ENCODE results near the gene PPP1R1B. TPM values are rescaled to one million over a fixed set of nuclear protein-coding genes. Genes with fewer than 3 reads are reported as not detected.

PPP1R1B gene
- total RNA-seq, 1 donor from 2014 or later, result not detected

GRCh38 chr17:39604911-39605491, 21.8 kb upstream of the PPP1R1B start:
- no peak overlapping the region for H3K4me3 Mint-ChIP-seq
- peaks cover 7% of the 10 kb centered on the region for H3K4me1 Mint-ChIP-seq
- H3K9me3 Mint-ChIP-seq, result peaks cover 5% of the 10 kb centered on the region
- Histone ChIP-seq H4K20me1 (ENCODE audit: low read depth) (peaks cover 93% of the 10 kb centered on the region), H3K27ac (no peak overlapping the region), H3K9me3 (ENCODE audit: low read depth) (no peaks in the 10 kb centered on the region), H3K4me3 (no peak overlapping the region), H3K79me2 (ENCODE audit: low read depth) (no peaks in the 10 kb centered on the region), H3K27me3 (peaks cover 100% of the 10 kb centered on the region), H3K4me1 (peaks cover 23% of the 10 kb centered on the region), H3K36me3 (no peaks in the 10 kb centered on the region), H3F3A (ENCODE audit: low read depth) (peaks cover 26% of the 10 kb centered on the region), H2AFZ (replicated peaks) (no peak overlapping the region), H3K9ac (no peak overlapping the region), H3K4me2 (peak overlapping the region; percentile 81)
- TF ChIP-seq EZH2phosphoT487 (IDR thresholded peaks at IDR 0.05) (peak; percentile 96), EZH2 (IDR thresholded peaks at IDR 0.05) (peak; percentile 97), CTCF (IDR thresholded peaks at IDR 0.05) (no peak)
- no peak for DNase-seq (ENCODE audit: low spot score)
- peaks cover 83% of the 10 kb centered on the region for H3K27me3 Mint-ChIP-seq (ENCODE audit: insufficient read depth, low read depth)
- no peak overlapping the region for H3K27ac Mint-ChIP-seq
- no peaks in the 10 kb centered on the region for H3K36me3 Mint-ChIP-seq

GRCh38 chr17:39605492-39606433, 21.0 kb upstream of the PPP1R1B start:
- peak; percentile 95 for TF ChIP-seq EZH2phosphoT487 (IDR thresholded peaks at IDR 0.05)
- peak; percentile 90 for TF ChIP-seq EZH2 (IDR thresholded peaks at IDR 0.05)
- TF ChIP-seq CTCF (IDR thresholded peaks at IDR 0.05), result no peak
- Histone ChIP-seq H3K4me2 (peak overlapping the region; percentile 81), H3K4me3 (peak overlapping the region; percentile 41), H3F3A (ENCODE audit: low read depth) (peaks cover 26% of the 10 kb centered on the region), H3K9ac (no peak overlapping the region), H3K27ac (no peak overlapping the region), H3K36me3 (no peaks in the 10 kb centered on the region), H3K27me3 (peaks cover 100% of the 10 kb centered on the region), H4K20me1 (ENCODE audit: low read depth) (peaks cover 85% of the 10 kb centered on the region), H3K79me2 (ENCODE audit: low read depth) (no peaks in the 10 kb centered on the region), H2AFZ (replicated peaks) (no peak overlapping the region), H3K9me3 (ENCODE audit: low read depth) (no peaks in the 10 kb centered on the region), H3K4me1 (peaks cover 23% of the 10 kb centered on the region)
- Mint-ChIP-seq H3K27ac (no peak overlapping the region), H3K4me3 (no peak overlapping the region), H3K4me1 (peaks cover 7% of the 10 kb centered on the region), H3K9me3 (peaks cover 5% of the 10 kb centered on the region), H3K27me3 (ENCODE audit: insufficient read depth, low read depth) (peaks cover 79% of the 10 kb centered on the region), H3K36me3 (no peaks in the 10 kb centered on the region)
- peak; percentile 79 for DNase-seq (ENCODE audit: low spot score)

- H3K27me3 ChIP-seq, result peaks cover 100% of the 10 kb centered on the region
- H3K27ac ChIP-seq, result no peak overlapping the region
- H3F3A ChIP-seq (ENCODE audit: low read depth), result peaks cover 26% of the 10 kb centered on the region
- no peak overlapping the region for H3K9ac ChIP-seq
- peaks cover 23% of the 10 kb centered on the region for H3K4me1 ChIP-seq
- no peaks in the 10 kb centered on the region for H3K9me3 ChIP-seq (ENCODE audit: low read depth)
- H3K4me3 ChIP-seq, result peak overlapping the region; percentile 41
- peaks cover 7% of the 10 kb centered on the region for H3K4me1 Mint-ChIP-seq
- H3K9me3 Mint-ChIP-seq, result peaks cover 3% of the 10 kb centered on the region
- H3K4me2 ChIP-seq, result peak overlapping the region; percentile 81
- TF ChIP-seq CTCF (IDR thresholded peaks at IDR 0.05) (no peak), EZH2phosphoT487 (IDR thresholded peaks at IDR 0.05) (peak; percentile 94), EZH2 (IDR thresholded peaks at IDR 0.05) (peak; percentile 97)
- no peaks in the 10 kb centered on the region for H3K36me3 ChIP-seq
- H3K4me3 Mint-ChIP-seq, result no peak overlapping the region
- no peaks in the 10 kb centered on the region for H3K36me3 Mint-ChIP-seq
- H3K27me3 Mint-ChIP-seq (ENCODE audit: insufficient read depth, low read depth), result peaks cover 79% of the 10 kb centered on the region
- peaks cover 77% of the 10 kb centered on the region for H4K20me1 ChIP-seq (ENCODE audit: low read depth)
- DNase-seq (ENCODE audit: low spot score), result peak; percentile 61
- H3K79me2 ChIP-seq (ENCODE audit: low read depth), result no peaks in the 10 kb centered on the region
- H3K27ac Mint-ChIP-seq, result no peak overlapping the region
- no peak overlapping the region for H2AFZ ChIP-seq (replicated peaks)
Observed at GRCh38 chr17:39606434-39607056, 20.2 kb upstream of the PPP1R1B start.
